RWPE2 (cell line): ENCODE data around the gene CLSTN2.

ENCODE experiments used
- ATAC-seq: fragments of 200-7000 bp; cut with Tn5 transposase; 3 replicates; pipeline ENCODE4 v1.9.1; 2021; ENCODE audit warnings: low read depth
- DNase-seq: peaks from one replicate; pipeline ENCODE4 v3.0.0-alpha.2; 2020; ENCODE audit warnings: low spot score
- H3K27ac ChIP-seq: fragments of 450-650 bp; 2 replicates; pipeline ENCODE4 v1.5.1; 2017; ENCODE audit warnings: mild to moderate bottlenecking; ENCODE audit not compliant: poor library complexity, severe bottlenecking
- H3K27me3 ChIP-seq: fragments of 250-450 bp; sonication (Bioruptor Pico); 2 replicates; pipeline ENCODE4 v1.5.1; 2021; ENCODE audit warnings: mild to moderate bottlenecking, moderate library complexity; ENCODE audit not compliant: insufficient read depth, poor library complexity, severe bottlenecking
- H3K36me3 ChIP-seq: fragments of 250-450 bp; sonication (Bioruptor Pico); 2 replicates; pipeline ENCODE4 v1.5.1; 2020; ENCODE audit warnings: low read depth, mild to moderate bottlenecking, moderate library complexity
- H3K4me1 ChIP-seq: fragments of 250-450 bp; sonication (Bioruptor Pico); 2 replicates; pipeline ENCODE4 v1.5.1; 2021; ENCODE audit warnings: mild to moderate bottlenecking, moderate library complexity; ENCODE audit not compliant: insufficient read depth, poor library complexity, severe bottlenecking
- H3K4me3 ChIP-seq: fragments of 250-450 bp; sonication (Bioruptor Pico); 2 replicates; pipeline ENCODE4 v1.5.1; 2021; ENCODE audit warnings: mild to moderate bottlenecking, moderate library complexity; ENCODE audit not compliant: severe bottlenecking
- H3K9me3 ChIP-seq: fragments of 250-450 bp; sonication (Bioruptor Pico); 2 replicates; pipeline ENCODE4 v1.5.1; 2021; ENCODE audit warnings: mild to moderate bottlenecking, moderate library complexity; ENCODE audit not compliant: severe bottlenecking
- CTCF ChIP-seq: fragments of 450-650 bp; IDR thresholded peaks from one replicate; pipeline ENCODE4 v1.5.1; 2017; ENCODE audit warnings: mild to moderate bottlenecking, moderate library complexity; ENCODE audit not compliant: poor library complexity, severe bottlenecking

CLSTN2 gene

GRCh38 chr3:140332131-140332530, 397.1 kb downstream of the CLSTN2 start:
- Histone ChIP-seq H3K27ac (no peak overlapping the region), H3K4me3 (no peak overlapping the region), H3K4me1 (no peaks in the 10 kb centered on the region), H3K27me3 (no peaks in the 10 kb centered on the region), H3K9me3 (no peaks in the 10 kb centered on the region), H3K36me3 (no peaks in the 10 kb centered on the region)
- TF ChIP-seq CTCF = no peak
- no peak for ATAC-seq
- no peak for DNase-seq

- DNase-seq = no peak
- Histone ChIP-seq H3K27ac (no peak overlapping the region), H3K9me3 (no peaks in the 10 kb centered on the region), H3K4me1 (no peaks in the 10 kb centered on the region), H3K4me3 (no peak overlapping the region), H3K27me3 (no peaks in the 10 kb centered on the region), H3K36me3 (no peaks in the 10 kb centered on the region)
- no peak for ATAC-seq
- TF ChIP-seq CTCF = no peak
Observed at GRCh38 chr3:140334132-140334929, 399.3 kb downstream of the CLSTN2 start.

- Histone ChIP-seq H3K27me3 (no peaks in the 10 kb centered on the region), H3K27ac (no peak overlapping the region), H3K4me3 (no peak overlapping the region), H3K36me3 (no peaks in the 10 kb centered on the region), H3K4me1 (no peaks in the 10 kb centered on the region), H3K9me3 (no peaks in the 10 kb centered on the region)
- no peak for ATAC-seq
- DNase-seq = no peak
- no peak for TF ChIP-seq CTCF
Observed at GRCh38 chr3:140336465-140336864, 401.5 kb downstream of the CLSTN2 start.

- no peak overlapping the region for H3K27ac ChIP-seq
- no peaks in the 10 kb centered on the region for H3K27me3 ChIP-seq
- DNase-seq (no peak), ATAC-seq (no peak)
- no peak for TF ChIP-seq CTCF
- no peak overlapping the region for H3K4me3 ChIP-seq
- no peaks in the 10 kb centered on the region for H3K36me3 ChIP-seq
- H3K4me1 ChIP-seq = no peaks in the 10 kb centered on the region
- no peaks in the 10 kb centered on the region for H3K9me3 ChIP-seq
Observed at GRCh38 chr3:140338916-140339315, 403.9 kb downstream of the CLSTN2 start.

GRCh38 chr3:140341203-140341602, 406.2 kb downstream of the CLSTN2 start:
- Histone ChIP-seq H3K4me3 (no peak overlapping the region), H3K36me3 (no peaks in the 10 kb centered on the region), H3K4me1 (no peaks in the 10 kb centered on the region), H3K9me3 (no peaks in the 10 kb centered on the region), H3K27me3 (no peaks in the 10 kb centered on the region), H3K27ac (no peak overlapping the region)
- no peak for ATAC-seq
- DNase-seq = no peak
- no peak for TF ChIP-seq CTCF
